Parathyroid adenoma (tissue), 2 donors: ENCODE results near the gene MYL12B.
A peak's percentile ranks its signal among the peaks of the same experiment; 100 is the strongest.

Experiments used
- H2AFZ ChIP-seq: fragments of 300-600 bp; sonication (generic); one replicate; pipeline ENCODE4 v1.7.0; 2017; ENCODE audit warnings: antibody characterized with exemption, mild to moderate bottlenecking
- H3K27ac ChIP-seq: fragments of 300-600 bp; sonication (generic); one replicate; pipeline ENCODE4 v1.7.0; 2017
- H3K27me3 ChIP-seq: fragments of 300-600 bp; sonication (generic); one replicate; pipeline ENCODE4 v1.7.0; 2017; ENCODE audit warnings: low read length; ENCODE audit not compliant: control insufficient read depth, insufficient read depth
- H3K36me3 ChIP-seq: fragments of 300-600 bp; sonication (generic); one replicate; pipeline ENCODE4 v1.7.0; 2017; ENCODE audit warnings: low read length; ENCODE audit not compliant: control insufficient read depth, insufficient read depth
- H3K4me1 ChIP-seq: fragments of 300-600 bp; sonication (generic); one replicate; pipeline ENCODE4 v1.7.0; 2017; ENCODE audit warnings: control low read depth
- H3K4me2 ChIP-seq: fragments of 300-600 bp; sonication (generic); one replicate; pipeline ENCODE4 v1.7.0; 2017; ENCODE audit warnings: low read length
- H3K4me3 ChIP-seq: fragments of 300-600 bp; sonication (generic); one replicate; pipeline ENCODE4 v1.7.0; 2017; ENCODE audit warnings: low read depth, low read length
- H3K79me2 ChIP-seq: fragments of 300-600 bp; sonication (generic); one replicate; pipeline ENCODE4 v1.7.0; 2017; ENCODE audit warnings: control low read depth
- H3K9ac ChIP-seq: fragments of 300-600 bp; sonication (generic); one replicate; pipeline ENCODE4 v1.7.0; 2017; ENCODE audit warnings: mild to moderate bottlenecking
- H3K9me3 ChIP-seq: fragments of 300-600 bp; sonication (generic); one replicate; pipeline ENCODE4 v1.7.0; 2017; ENCODE audit warnings: low read length; ENCODE audit not compliant: control insufficient read depth
- TF ChIP-seq, protein P1 (sequence below): fragments of 300-600 bp; sonication (generic); IDR thresholded peaks from one replicate; pipeline ENCODE4 v1.7.0; 2017; ENCODE audit warnings: antibody characterized with exemption, mild to moderate bottlenecking
- donor health status: primary hyperparathyroidism.

The MYL12B gene

DNA sequence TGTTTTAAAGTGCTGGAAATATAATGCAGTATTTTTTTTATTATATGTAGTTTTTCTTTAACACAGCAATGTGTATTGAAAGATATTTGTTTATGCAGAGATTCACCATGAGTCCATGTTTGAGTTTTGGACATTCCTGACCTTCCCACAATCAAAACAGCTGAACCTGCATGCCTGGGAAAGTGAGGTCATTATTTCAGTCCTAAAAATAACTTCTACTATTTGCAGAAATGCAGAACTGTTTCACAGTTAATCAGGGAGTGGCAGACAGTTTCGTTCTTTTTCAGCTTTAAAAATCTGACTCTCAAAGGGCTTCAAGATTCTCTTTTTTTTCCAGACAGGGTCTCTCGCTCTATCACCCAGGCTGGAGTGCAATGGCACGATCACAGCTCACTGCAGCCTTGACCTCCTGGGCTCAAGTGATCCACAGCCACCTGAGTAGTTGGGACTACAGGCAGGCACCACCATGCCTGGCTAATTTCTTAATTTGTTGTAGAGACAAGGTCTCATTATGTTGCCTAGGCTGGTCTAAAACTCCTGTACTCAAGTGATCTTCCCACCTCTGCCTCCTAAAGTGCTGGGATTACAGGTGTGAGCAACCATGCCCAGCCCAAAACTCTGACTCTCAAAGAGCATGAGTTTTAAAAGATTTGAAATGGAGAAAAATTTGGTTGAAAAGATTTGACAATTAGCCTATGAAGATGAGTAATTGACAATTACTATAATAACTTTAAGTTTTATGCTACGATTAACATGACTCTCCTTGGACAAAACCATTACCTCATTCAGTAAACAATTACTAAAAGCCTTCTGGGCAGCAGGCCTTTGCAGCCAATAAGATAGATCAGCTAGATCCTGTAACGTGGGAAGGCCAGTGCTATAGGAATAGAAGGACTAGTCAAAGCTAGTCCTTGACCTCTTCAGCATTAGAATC, 5.0 kb upstream of the MYL12B start:
- Histone ChIP-seq H3K9me3 (no peaks in the 10 kb centered on the region), H3K27me3 (no peaks in the 10 kb centered on the region), H2AFZ (no peak overlapping the region), H3K9ac (no peak overlapping the region), H3K4me1 (peaks cover 10% of the 10 kb centered on the region), H3K27ac (peak overlapping the region; percentile 37), H3K4me3 (peak overlapping the region; percentile 43), H3K4me2 (peak overlapping the region; percentile 63), H3K36me3 (no peaks in the 10 kb centered on the region), H3K79me2 (peaks cover 17% of the 10 kb centered on the region)
- TF ChIP-seq, protein P1, sequence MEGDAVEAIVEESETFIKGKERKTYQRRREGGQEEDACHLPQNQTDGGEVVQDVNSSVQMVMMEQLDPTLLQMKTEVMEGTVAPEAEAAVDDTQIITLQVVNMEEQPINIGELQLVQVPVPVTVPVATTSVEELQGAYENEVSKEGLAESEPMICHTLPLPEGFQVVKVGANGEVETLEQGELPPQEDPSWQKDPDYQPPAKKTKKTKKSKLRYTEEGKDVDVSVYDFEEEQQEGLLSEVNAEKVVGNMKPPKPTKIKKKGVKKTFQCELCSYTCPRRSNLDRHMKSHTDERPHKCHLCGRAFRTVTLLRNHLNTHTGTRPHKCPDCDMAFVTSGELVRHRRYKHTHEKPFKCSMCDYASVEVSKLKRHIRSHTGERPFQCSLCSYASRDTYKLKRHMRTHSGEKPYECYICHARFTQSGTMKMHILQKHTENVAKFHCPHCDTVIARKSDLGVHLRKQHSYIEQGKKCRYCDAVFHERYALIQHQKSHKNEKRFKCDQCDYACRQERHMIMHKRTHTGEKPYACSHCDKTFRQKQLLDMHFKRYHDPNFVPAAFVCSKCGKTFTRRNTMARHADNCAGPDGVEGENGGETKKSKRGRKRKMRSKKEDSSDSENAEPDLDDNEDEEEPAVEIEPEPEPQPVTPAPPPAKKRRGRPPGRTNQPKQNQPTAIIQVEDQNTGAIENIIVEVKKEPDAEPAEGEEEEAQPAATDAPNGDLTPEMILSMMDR = no peak

DNA sequence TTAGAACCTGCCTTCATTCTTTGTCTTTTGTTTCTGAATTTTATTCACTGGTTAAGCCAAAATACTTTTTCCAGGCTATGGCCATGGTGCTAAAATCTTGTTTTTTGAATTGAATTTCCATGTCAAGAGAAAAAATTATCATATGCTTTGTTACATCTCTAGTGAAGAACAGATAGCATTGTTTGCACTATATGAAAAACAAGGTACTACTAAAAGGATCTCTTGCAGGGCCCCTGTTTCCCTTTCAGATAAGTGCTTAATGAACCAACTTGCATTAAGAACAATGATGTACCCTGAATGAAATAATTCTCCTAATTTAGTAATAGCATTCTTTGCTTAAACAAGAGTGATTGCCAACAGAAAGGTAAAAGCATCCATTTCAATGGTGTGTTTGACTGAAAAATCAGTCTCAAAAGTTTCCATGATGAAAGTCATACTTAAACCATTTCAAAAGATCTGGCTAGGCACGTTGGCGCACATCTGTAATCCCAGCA, 4.3 kb upstream of the MYL12B start:
- peak overlapping the region; percentile 63 for H3K4me2 ChIP-seq
- no peaks in the 10 kb centered on the region for H3K9me3 ChIP-seq
- TF ChIP-seq, protein P1 = no peak
- peaks cover 10% of the 10 kb centered on the region for H3K4me1 ChIP-seq
- no peaks in the 10 kb centered on the region for H3K36me3 ChIP-seq
- no peak overlapping the region for H2AFZ ChIP-seq
- no peaks in the 10 kb centered on the region for H3K27me3 ChIP-seq
- no peak overlapping the region for H3K9ac ChIP-seq
- H3K79me2 ChIP-seq = peaks cover 20% of the 10 kb centered on the region
- H3K27ac ChIP-seq = no peak overlapping the region
- H3K4me3 ChIP-seq = no peak overlapping the region

DNA sequence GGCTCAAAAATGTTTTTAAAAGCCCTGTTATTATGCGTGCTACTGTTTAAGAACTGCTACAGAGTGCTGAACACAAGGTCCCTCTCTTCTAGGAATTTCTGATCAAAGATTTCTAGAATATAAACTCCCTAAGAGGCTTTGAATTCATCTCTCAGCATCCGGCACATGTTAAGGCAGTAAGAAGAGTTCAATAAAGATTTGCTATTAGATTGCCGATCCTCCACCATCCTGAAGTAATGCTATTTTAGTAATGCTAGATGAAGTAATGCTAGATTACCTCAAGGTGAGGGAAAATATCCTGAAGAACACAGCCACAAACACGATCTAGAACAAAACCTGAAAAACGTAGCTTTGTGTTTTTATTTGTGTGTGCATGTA, 949 bp upstream of the MYL12B start:
- no peaks in the 10 kb centered on the region for H3K27me3 ChIP-seq

DNA sequence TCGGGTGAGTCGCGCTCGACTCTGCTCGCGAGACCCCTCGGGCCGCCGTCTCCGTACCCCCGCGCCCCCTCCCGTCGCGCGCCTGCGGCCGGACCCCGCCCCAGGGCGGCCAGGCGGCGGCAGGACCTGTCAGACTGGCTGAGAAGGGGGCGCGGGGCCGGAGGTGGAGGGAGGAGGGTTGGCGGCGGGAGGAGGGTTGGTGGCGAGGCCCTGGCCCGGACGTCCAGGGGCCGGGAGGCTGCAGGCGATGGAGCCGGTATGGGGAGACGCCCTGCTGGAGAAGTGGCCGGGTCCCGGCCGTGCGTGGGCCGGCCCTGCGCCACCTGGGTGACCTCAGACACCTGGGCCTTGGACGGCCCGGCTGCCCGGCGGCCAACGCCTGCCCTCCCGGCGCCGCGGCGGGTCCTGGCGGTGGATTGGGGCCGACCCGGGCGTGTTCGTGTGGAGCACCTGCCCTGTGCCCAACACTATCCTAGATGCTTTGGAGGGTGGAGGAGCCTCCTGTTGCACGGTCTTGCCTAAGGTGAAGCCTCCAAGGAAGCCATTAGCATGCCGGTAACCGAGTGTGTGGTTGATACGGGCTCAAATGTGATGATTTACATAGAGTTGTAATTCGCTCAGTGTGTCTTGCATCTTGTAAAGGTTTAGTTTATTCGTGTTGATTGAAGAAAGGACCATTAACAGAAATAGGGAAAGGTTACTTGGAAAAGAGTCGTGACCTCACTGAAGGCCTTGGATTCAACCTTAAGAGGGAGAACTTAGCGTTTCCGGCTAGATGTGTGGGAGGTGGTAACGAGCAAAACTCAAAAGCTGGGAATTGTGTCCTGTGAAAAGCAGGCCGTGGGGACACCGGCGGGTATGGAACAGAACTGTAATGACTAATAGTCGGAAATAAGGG, 550 bp downstream of the MYL12B start:
- Histone ChIP-seq H3K27me3 (no peaks in the 10 kb centered on the region), H3K79me2 (peaks cover 46% of the 10 kb centered on the region), H3K9ac (peak overlapping the region; percentile 97), H3K27ac (peak overlapping the region; percentile 95), H3K4me1 (peaks cover 17% of the 10 kb centered on the region), H2AFZ (peak overlapping the region; percentile 92), H3K9me3 (no peaks in the 10 kb centered on the region), H3K4me2 (peak overlapping the region; percentile 80), H3K4me3 (peak overlapping the region; percentile 87), H3K36me3 (no peaks in the 10 kb centered on the region)
- TF ChIP-seq, protein P1 = peak; percentile 4

More for the DNA sequence above, 949 bp upstream of the MYL12B start:
- peaks cover 38% of the 10 kb centered on the region for H3K79me2 ChIP-seq
- peaks cover 18% of the 10 kb centered on the region for H3K4me1 ChIP-seq
- H3K9ac ChIP-seq = peak overlapping the region; percentile 97
- TF ChIP-seq, protein P1 = no peak
- H2AFZ ChIP-seq = peak overlapping the region; percentile 92
- H3K36me3 ChIP-seq = no peaks in the 10 kb centered on the region
- H3K9me3 ChIP-seq = no peaks in the 10 kb centered on the region
- H3K4me2 ChIP-seq = peak overlapping the region; percentile 64
- H3K27ac ChIP-seq = peak overlapping the region; percentile 95
- peak overlapping the region; percentile 87 for H3K4me3 ChIP-seq
